SK-N-MC (cell line): ENCODE data around the gene FAM234A.

ENCODE experiments used
- DNase-seq: peaks from one replicate; pipeline ENCODE4 v3.0.0-alpha.2; 2011; ENCODE audit warnings: low read depth, low spot score
- H3K27ac ChIP-seq: fragments of 200-600 bp; sonication (generic); 2 replicates; pipeline ENCODE4 v1.5.1; 2016; ENCODE audit warnings: mixed run types
- H3K36me3 ChIP-seq: fragments of 200-600 bp; sonication (generic); 2 replicates; pipeline ENCODE4 v1.6.1; 2017; ENCODE audit warnings: antibody characterized with exemption, low read length, mixed read lengths; ENCODE audit not compliant: insufficient read depth
- H3K4me3 ChIP-seq: fragments of 200-600 bp; sonication (generic); 2 replicates; pipeline ENCODE4 v1.5.1; 2016
- H3K9ac ChIP-seq: fragments of 200-600 bp; sonication (generic); 2 replicates; pipeline ENCODE4 v1.8.0; 2017; ENCODE audit warnings: mixed run types, mixed read lengths; ENCODE audit not compliant: insufficient read length
- H3K9me3 ChIP-seq: fragments of 200-600 bp; sonication (generic); 2 replicates; pipeline ENCODE4 v1.6.1; 2017; ENCODE audit warnings: low read depth, mild to moderate bottlenecking, antibody characterized with exemption, low read length, moderate library complexity, mixed read lengths
- EZH2 ChIP-seq: fragments of 200-600 bp; sonication (generic); IDR thresholded peaks from one replicate; pipeline ENCODE4 v1.6.1; 2017; ENCODE audit warnings: antibody characterized with exemption
- FOXP2 ChIP-seq: optimal IDR thresholded peaks from 2 replicates; pipeline ENCODE3; 2011; ENCODE audit warnings: mild to moderate bottlenecking, moderate library complexity; ENCODE audit not compliant: insufficient read depth; ENCODE audit errors: extremely low read length, control extremely low read depth
- POLR2AphosphoS5 ChIP-seq: IDR thresholded peaks from 2 replicates; pipeline ENCODE4 v1.6.1; 2012; ENCODE audit warnings: mild to moderate bottlenecking, low read depth, low read length, borderline replicate concordance

Gene FAM234A

GRCh38 chr16:272633-273546 lies 38.3 kb downstream of the FAM234A start:
- TF ChIP-seq POLR2AphosphoS5 (no peak), FOXP2 (no peak), EZH2 (no peak)
- no peak overlapping the region for H3K27ac ChIP-seq
- no peak overlapping the region for H3K4me3 ChIP-seq
- H3K36me3 ChIP-seq, result no peaks in the 10 kb centered on the region
- DNase-seq, result no peak
- H3K9ac ChIP-seq, result no peak overlapping the region
- no peaks in the 10 kb centered on the region for H3K9me3 ChIP-seq

- Histone ChIP-seq H3K36me3 (no peaks in the 10 kb centered on the region), H3K4me3 (no peak overlapping the region), H3K9me3 (no peaks in the 10 kb centered on the region), H3K9ac (no peak overlapping the region), H3K27ac (no peak overlapping the region)
- DNase-seq, result no peak
- no peak for TF ChIP-seq EZH2
- TF ChIP-seq POLR2AphosphoS5, result no peak
- TF ChIP-seq FOXP2, result no peak
These were observed 39.2 kb downstream of the FAM234A start for GRCh38 chr16:273547-274421.

DNA sequence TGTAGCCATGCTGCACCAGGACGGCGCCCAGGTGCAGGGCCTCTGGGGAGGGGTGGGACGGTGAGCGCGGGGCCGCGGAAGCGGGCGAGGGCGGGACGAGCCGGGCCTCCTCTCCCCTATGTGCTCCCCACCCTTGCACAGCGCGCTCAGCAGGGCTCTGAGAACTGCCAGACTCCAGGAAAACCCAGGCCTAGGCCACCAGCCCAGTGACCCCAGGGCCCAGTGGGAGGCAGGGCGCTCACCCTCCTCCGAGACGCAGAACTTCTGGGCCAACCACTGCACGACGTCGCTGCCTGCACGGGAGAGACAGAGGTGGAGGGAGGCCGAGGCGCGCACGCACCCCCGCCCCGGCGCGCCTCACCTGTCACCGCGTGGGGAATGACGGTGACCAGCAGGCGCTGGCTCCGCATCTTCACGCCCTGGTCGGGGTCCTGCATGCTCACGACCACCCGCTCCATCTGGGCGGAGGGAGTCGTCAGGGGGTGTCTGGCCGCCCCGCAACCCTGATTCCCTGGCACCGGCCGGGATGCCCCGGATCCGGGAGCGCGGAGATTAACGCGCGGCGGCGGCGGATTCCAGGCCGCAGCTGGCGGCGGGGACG lies 40.5 kb downstream of the FAM234A start:
- no peak overlapping the region for H3K27ac ChIP-seq
- H3K9me3 ChIP-seq, result no peaks in the 10 kb centered on the region
- no peak overlapping the region for H3K9ac ChIP-seq
- TF ChIP-seq POLR2AphosphoS5 (no peak), EZH2 (no peak), FOXP2 (no peak)
- no peak overlapping the region for H3K4me3 ChIP-seq
- no peaks in the 10 kb centered on the region for H3K36me3 ChIP-seq
- DNase-seq, result no peak

GRCh38 chr16:275786-276232 lies 41.2 kb downstream of the FAM234A start, which contains the start of gene RGS11:
TSS of gene RGS11 (minus strand) at chr16:275944. CDS start at chr16:275911, 33 bp downstream.
- no peaks in the 10 kb centered on the region for H3K36me3 ChIP-seq
- TF ChIP-seq POLR2AphosphoS5 (no peak), EZH2 (no peak), FOXP2 (no peak)
- H3K27ac ChIP-seq, result no peak within 1 kb of the TSS
- H3K9ac ChIP-seq, result no peak within 1 kb of the TSS
- no peak for DNase-seq
- H3K9me3 ChIP-seq, result no peaks in the 10 kb centered on the region
- H3K4me3 ChIP-seq, result no peak within 1 kb of the TSS

- Histone ChIP-seq H3K36me3 (no peaks in the 10 kb centered on the region), H3K9me3 (no peaks in the 10 kb centered on the region), H3K27ac (no peak overlapping the region), H3K9ac (no peak overlapping the region), H3K4me3 (no peak overlapping the region)
- TF ChIP-seq FOXP2, result no peak
- no peak for TF ChIP-seq POLR2AphosphoS5
- no peak for TF ChIP-seq EZH2
- no peak for DNase-seq
These were observed 41.9 kb downstream of the FAM234A start for GRCh38 chr16:276426-277077.

GRCh38 chr16:278863-279366 lies 44.3 kb downstream of the FAM234A start:
- H3K9me3 ChIP-seq, result no peaks in the 10 kb centered on the region
- TF ChIP-seq EZH2, result no peak
- no peak for TF ChIP-seq POLR2AphosphoS5
- TF ChIP-seq FOXP2, result no peak
- no peak overlapping the region for H3K4me3 ChIP-seq
- peak; percentile 2 for DNase-seq
- H3K9ac ChIP-seq, result no peak overlapping the region
- no peak overlapping the region for H3K27ac ChIP-seq
- no peaks in the 10 kb centered on the region for H3K36me3 ChIP-seq

DNA sequence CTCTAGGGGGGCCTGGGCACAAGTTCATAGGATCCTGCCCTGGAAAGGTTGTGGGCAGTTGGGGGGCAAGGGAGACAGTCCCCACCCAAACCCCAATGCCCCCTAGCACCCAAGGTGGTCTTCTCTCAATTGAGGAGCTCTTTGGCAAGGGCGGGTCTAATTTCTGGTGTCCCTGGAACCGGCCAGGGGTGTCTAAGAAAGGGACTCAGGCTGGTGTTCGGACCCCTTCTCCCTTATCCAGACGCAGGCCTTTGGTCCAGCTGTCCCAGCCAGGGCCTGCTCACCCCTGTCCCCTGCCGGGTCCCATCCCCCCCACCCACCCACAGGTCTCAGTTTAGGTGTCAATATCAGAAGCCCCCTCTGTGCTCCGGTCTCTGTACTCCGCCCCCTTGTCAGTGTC lies 44.9 kb downstream of the FAM234A start:
- no peak for TF ChIP-seq FOXP2
- Histone ChIP-seq H3K4me3 (no peak overlapping the region), H3K9me3 (no peaks in the 10 kb centered on the region), H3K27ac (no peak overlapping the region), H3K9ac (no peak overlapping the region), H3K36me3 (no peaks in the 10 kb centered on the region)
- no peak for DNase-seq
